Mucosa of stomach (tissue), 1 donor: ENCODE results near the gene ARL6IP4.
"Not testable (repeated sequence)": the region's sequence is repeated elsewhere in the genome, so short reads cannot be mapped to it uniquely, and the experiment has no call there.

ENCODE experiments used
- H3K27me3 ChIP-seq: one replicate; pipeline ENCODE4 v1.7.0; 2013; ENCODE audit warnings: mild to moderate bottlenecking, low read length; ENCODE audit not compliant: control insufficient read depth, insufficient read depth
- H3K36me3 ChIP-seq: one replicate; pipeline ENCODE4 v1.7.0; 2013; ENCODE audit warnings: low read length; ENCODE audit not compliant: control insufficient read depth, insufficient read depth
- H3K4me1 ChIP-seq: one replicate; pipeline ENCODE4 v1.7.0; 2013; ENCODE audit warnings: mild to moderate bottlenecking, low read length; ENCODE audit not compliant: control insufficient read depth, insufficient read depth
- H3K4me3 ChIP-seq: one replicate; pipeline ENCODE4 v1.7.0; 2013; ENCODE audit warnings: low read length
- H3K9ac ChIP-seq: one replicate; pipeline ENCODE4 v1.7.0; 2013; ENCODE audit warnings: mild to moderate bottlenecking, low read length, moderate library complexity
- H3K9me3 ChIP-seq: one replicate; pipeline ENCODE4 v1.7.0; 2013; ENCODE audit warnings: mild to moderate bottlenecking, low read length, moderate library complexity; ENCODE audit not compliant: control insufficient read depth
- donor health status: Pancreatic carcinoma.

The ARL6IP4 gene

GRCh38 chr12:123014473-123014872 is 34.0 kb downstream of the ARL6IP4 start:
- not testable (repeated sequence) for H3K4me3 ChIP-seq, H3K9me3 ChIP-seq, H3K4me1 ChIP-seq, H3K9ac ChIP-seq, H3K27me3 ChIP-seq, H3K36me3 ChIP-seq

GRCh38 chr12:123017753-123018152 is 37.3 kb downstream of the ARL6IP4 start:
- Histone ChIP-seq H3K27me3 (no peaks in the 10 kb centered on the region), H3K4me1 (no peaks in the 10 kb centered on the region), H3K9me3 (no peaks in the 10 kb centered on the region), H3K9ac (no peak overlapping the region), H3K36me3 (no peaks in the 10 kb centered on the region), H3K4me3 (no peak overlapping the region)

- Histone ChIP-seq H3K4me1 (no peaks in the 10 kb centered on the region), H3K27me3 (no peaks in the 10 kb centered on the region), H3K36me3 (no peaks in the 10 kb centered on the region), H3K9ac (no peak overlapping the region), H3K4me3 (no peak overlapping the region), H3K9me3 (no peaks in the 10 kb centered on the region)
Measured at GRCh38 chr12:123019841-123020138, 39.3 kb downstream of the ARL6IP4 start.

GRCh38 chr12:123021688-123022604 is 41.5 kb downstream of the ARL6IP4 start:
- no peaks in the 10 kb centered on the region for H3K27me3 ChIP-seq
- no peaks in the 10 kb centered on the region for H3K9me3 ChIP-seq
- no peaks in the 10 kb centered on the region for H3K4me1 ChIP-seq
- H3K36me3 ChIP-seq = no peaks in the 10 kb centered on the region
- H3K9ac ChIP-seq = no peak overlapping the region
- no peak overlapping the region for H3K4me3 ChIP-seq

GRCh38 chr12:123022846-123023245 is 42.4 kb downstream of the ARL6IP4 start:
- no peaks in the 10 kb centered on the region for H3K4me1 ChIP-seq
- no peaks in the 10 kb centered on the region for H3K9me3 ChIP-seq
- H3K27me3 ChIP-seq = no peaks in the 10 kb centered on the region
- no peak overlapping the region for H3K4me3 ChIP-seq
- no peak overlapping the region for H3K9ac ChIP-seq
- H3K36me3 ChIP-seq = no peaks in the 10 kb centered on the region

GRCh38 chr12:123024819-123025391 is 44.4 kb downstream of the ARL6IP4 start:
- Histone ChIP-seq H3K4me3 (no peak overlapping the region), H3K9ac (no peak overlapping the region), H3K27me3 (no peaks in the 10 kb centered on the region), H3K9me3 (no peaks in the 10 kb centered on the region), H3K4me1 (no peaks in the 10 kb centered on the region), H3K36me3 (no peaks in the 10 kb centered on the region)

GRCh38 chr12:123026094-123026853 is 45.8 kb downstream of the ARL6IP4 start:
- Histone ChIP-seq H3K9me3 (no peaks in the 10 kb centered on the region), H3K27me3 (no peaks in the 10 kb centered on the region), H3K4me3 (no peak overlapping the region), H3K9ac (no peak overlapping the region), H3K4me1 (no peaks in the 10 kb centered on the region), H3K36me3 (no peaks in the 10 kb centered on the region)

GRCh38 chr12:123027726-123028445 is 47.4 kb downstream of the ARL6IP4 start:
- H3K4me3 ChIP-seq = no peak overlapping the region

GRCh38 chr12:123028475-123028874 is 48.0 kb downstream of the ARL6IP4 start:
- no peaks in the 10 kb centered on the region for H3K36me3 ChIP-seq
- H3K4me1 ChIP-seq = no peaks in the 10 kb centered on the region
- no peaks in the 10 kb centered on the region for H3K27me3 ChIP-seq
- no peaks in the 10 kb centered on the region for H3K9me3 ChIP-seq
- H3K9ac ChIP-seq = no peak overlapping the region
- H3K4me3 ChIP-seq = no peak overlapping the region

More at GRCh38 chr12:123027726-123028445, 47.4 kb downstream of the ARL6IP4 start:
- no peak overlapping the region for H3K9ac ChIP-seq
- H3K27me3 ChIP-seq = no peaks in the 10 kb centered on the region
- H3K36me3 ChIP-seq = no peaks in the 10 kb centered on the region
- no peaks in the 10 kb centered on the region for H3K4me1 ChIP-seq
- no peaks in the 10 kb centered on the region for H3K9me3 ChIP-seq

GRCh38 chr12:123029550-123029949 is 49.1 kb downstream of the ARL6IP4 start:
- H3K36me3 ChIP-seq = no peaks in the 10 kb centered on the region
- no peaks in the 10 kb centered on the region for H3K27me3 ChIP-seq

GRCh38 chr12:123030686-123031085 is 50.2 kb downstream of the ARL6IP4 start:
- Histone ChIP-seq H3K4me3 (no peak overlapping the region), H3K4me1 (no peaks in the 10 kb centered on the region), H3K9ac (no peak overlapping the region), H3K9me3 (no peaks in the 10 kb centered on the region), H3K36me3 (no peaks in the 10 kb centered on the region), H3K27me3 (no peaks in the 10 kb centered on the region)

More at GRCh38 chr12:123029550-123029949, 49.1 kb downstream of the ARL6IP4 start:
- no peak overlapping the region for H3K4me3 ChIP-seq
- no peaks in the 10 kb centered on the region for H3K4me1 ChIP-seq
- H3K9me3 ChIP-seq = no peaks in the 10 kb centered on the region
- no peak overlapping the region for H3K9ac ChIP-seq
